ENCODE data around the gene SHC1. TPM values are rescaled to one million over a fixed set of nuclear protein-coding genes. Genes with fewer than 3 reads are reported as not detected.
A peak's percentile ranks its signal among the peaks of the same experiment; 100 is the strongest.
"Not testable (repeated sequence)": the region's sequence is repeated elsewhere in the genome, so short reads cannot be mapped to it uniquely, and the experiment has no call there.

SHC1 gene
- polyA plus RNA-seq, 1 of the 3 experiments (the other 2 are of a cell fraction) = 338 TPM

DNA sequence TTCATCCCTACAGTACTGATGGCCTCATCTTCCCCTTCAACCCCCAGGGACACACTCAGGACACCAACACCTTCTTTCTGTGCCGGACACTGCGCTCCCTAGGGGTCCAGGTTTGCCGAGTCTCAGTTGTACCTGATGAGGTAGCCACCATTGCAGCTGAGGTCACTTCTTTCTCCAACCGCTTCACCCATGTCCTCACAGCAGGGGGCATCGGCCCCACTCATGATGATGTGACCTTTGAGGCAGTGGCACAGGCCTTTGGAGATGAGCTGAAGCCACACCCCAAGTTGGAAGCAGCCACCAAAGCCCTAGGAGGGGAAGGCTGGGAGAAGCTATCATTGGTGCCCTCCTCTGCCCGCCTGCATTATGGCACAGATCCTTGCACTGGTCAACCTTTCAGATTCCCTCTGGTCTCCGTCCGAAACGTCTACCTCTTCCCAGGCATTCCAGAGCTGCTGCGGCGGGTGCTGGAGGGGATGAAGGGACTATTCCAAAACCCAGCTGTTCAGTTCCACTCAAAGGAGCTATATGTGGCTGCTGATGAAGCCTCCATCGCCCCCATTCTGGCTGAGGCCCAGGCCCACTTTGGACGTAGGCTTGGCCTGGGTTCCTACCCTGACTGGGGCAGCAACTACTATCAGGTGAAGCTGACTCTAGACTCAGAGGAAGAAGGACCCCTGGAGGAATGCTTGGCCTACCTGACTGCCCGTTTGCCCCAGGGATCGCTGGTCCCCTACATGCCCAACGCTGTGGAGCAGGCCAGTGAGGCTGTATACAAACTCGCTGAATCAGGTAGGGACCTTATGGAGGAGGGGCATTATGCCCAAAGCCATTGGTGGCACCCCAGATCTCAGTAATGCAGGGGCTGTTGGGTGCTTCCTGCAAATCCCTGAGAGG lies 17.8 kb upstream of the SHC1 start:
- Histone ChIP-seq H3K4me2 (no peak overlapping the region), H3K4me3 (ENCODE audit: low read depth in 2 of 2, low read length in 1 of 2) (no peak overlapping the region), H3K79me2 (ENCODE audit: insufficient read depth) (peaks cover 54% of the 10 kb centered on the region), H4K20me1 (ENCODE audit: insufficient read depth) (no peaks in the 10 kb centered on the region), H3K27me3 (ENCODE audit: insufficient read depth) (no peaks in the 10 kb centered on the region), H3K27ac (ENCODE audit: low read depth in 2 of 2, low read length in 1 of 2) (no peak overlapping the region), H3K9me3 (no peaks in the 10 kb centered on the region), H3K9me2 (no peaks in the 10 kb centered on the region), H3F3A (replicated peaks; ENCODE audit: insufficient read depth) (peaks cover 4% of the 10 kb centered on the region), H3K9ac (no peak overlapping the region), H2AFZ (ENCODE audit: low read depth) (no peak overlapping the region), H3K36me3 (replicated peaks in 1 of 2; ENCODE audit: control insufficient read depth in 1 of 2, insufficient read depth in 2 of 2, low read length in 1 of 2) (peaks cover 24 to 33% of the 10 kb centered on the region in 2 experiments), H3K4me1 (ENCODE audit: control insufficient read depth in 1 of 2, insufficient read depth in 2 of 2, low read depth in 1 of 2, low read length in 1 of 2) (peaks cover 0 to 26% of the 10 kb centered on the region in 2 experiments; a peak in 1 of 4 replicates)
- TF ChIP-seq CHD2 (IDR thresholded peaks at IDR 0.05; ENCODE audit: low read length, partially characterized antibody) (no peak), RAD21 (IDR thresholded peaks at IDR 0.05; ENCODE audit: low read length) (peak; percentile 37)
- DNase-seq = no peak
- WGBS (ENCODE audit: low lambda C conversion rate) = 93% methylated on average over 13 of the region's 17 CpGs
- POLR2A ChIA-PET = interaction anchor here (0.6 to 1.2 kb wide), 4 partner anchors 11 to 65 kb away, joined by 3 to 4 read pairs (median 3); no protein-coding TSS in a partner anchor
- CTCF ChIA-PET = interaction anchor here (0.6 to 37.5 kb wide), 11 partner anchors 10 to 103 kb away, joined by 3 to 640 read pairs (median 4); partner anchors contain the start of genes CKS1B, LENEP, PBXIP1 and PYGO2

GRCh38 chr1:154987326-154987725 lies 16.8 kb upstream of the SHC1 start:
- Histone ChIP-seq H3K4me1 (ENCODE audit: control insufficient read depth in 1 of 2, insufficient read depth in 2 of 2, low read depth in 1 of 2, low read length in 1 of 2) (peaks cover 2 to 26% of the 10 kb centered on the region in 2 experiments; a peak in 3 of 4 replicates), H3K4me2 (no peak overlapping the region), H3K36me3 (replicated peaks in 1 of 2; ENCODE audit: control insufficient read depth in 1 of 2, insufficient read depth in 2 of 2, low read length in 1 of 2) (peaks cover 24 to 33% of the 10 kb centered on the region in 2 experiments), H3K79me2 (ENCODE audit: insufficient read depth) (peaks cover 57% of the 10 kb centered on the region), H3K9me3 (no peaks in the 10 kb centered on the region), H3K27ac (ENCODE audit: low read depth in 2 of 2, low read length in 1 of 2) (no peak overlapping the region), H3K9ac (no peak overlapping the region), H3F3A (replicated peaks; ENCODE audit: insufficient read depth) (peaks cover 5% of the 10 kb centered on the region), H3K9me2 (no peaks in the 10 kb centered on the region), H2AFZ (ENCODE audit: low read depth) (no peak overlapping the region), H3K27me3 (ENCODE audit: insufficient read depth) (no peaks in the 10 kb centered on the region), H4K20me1 (ENCODE audit: insufficient read depth) (no peaks in the 10 kb centered on the region), H3K4me3 (ENCODE audit: low read depth in 2 of 2, low read length in 1 of 2) (no peak overlapping the region)
- WGBS (ENCODE audit: low lambda C conversion rate) = 91% methylated on average over 6 of the region's 6 CpGs
- TF ChIP-seq POLR2AphosphoS5 (IDR thresholded peaks at IDR 0.05; ENCODE audit: low read depth, low read length) = no peak
- no peak for TF ChIP-seq RCOR1 (IDR thresholded peaks at IDR 0.05; ENCODE audit: low read length)
- no peak for TF ChIP-seq YY1 (IDR thresholded peaks at IDR 0.05; ENCODE audit: low read depth)
- TF ChIP-seq JUND (IDR thresholded peaks at IDR 0.05) = no peak
- no peak for TF ChIP-seq FOXM1 (IDR thresholded peaks at IDR 0.05; ENCODE audit: low read depth)
- TF ChIP-seq, protein P1, sequence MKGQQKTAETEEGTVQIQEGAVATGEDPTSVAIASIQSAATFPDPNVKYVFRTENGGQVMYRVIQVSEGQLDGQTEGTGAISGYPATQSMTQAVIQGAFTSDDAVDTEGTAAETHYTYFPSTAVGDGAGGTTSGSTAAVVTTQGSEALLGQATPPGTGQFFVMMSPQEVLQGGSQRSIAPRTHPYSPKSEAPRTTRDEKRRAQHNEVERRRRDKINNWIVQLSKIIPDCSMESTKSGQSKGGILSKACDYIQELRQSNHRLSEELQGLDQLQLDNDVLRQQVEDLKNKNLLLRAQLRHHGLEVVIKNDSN (IDR thresholded peaks at IDR 0.05; ENCODE audit: borderline replicate concordance, low read depth) = no peak
- TF ChIP-seq USF2 (IDR thresholded peaks at IDR 0.05; ENCODE audit: borderline replicate concordance, low read depth, low read length) = no peak
- TF ChIP-seq RXRA (IDR thresholded peaks at IDR 0.05; ENCODE audit: borderline replicate concordance, low read depth) = no peak
- ChIA-PET CTCF (interaction anchor here (1.1 to 37.5 kb wide), 6 partner anchors 11 to 93 kb away, joined by 3 to 640 read pairs (median 8); partner anchors contain the start of genes LENEP, PYGO2 and ZBTB7B), POLR2A (interaction anchor here (1.2 kb wide), 1 partner anchor 32 kb away, joined by 3 read pairs; no protein-coding TSS in a partner anchor)
- no peak for DNase-seq

- H3K79me2 ChIP-seq (ENCODE audit: insufficient read depth) = peaks cover 59% of the 10 kb centered on the region
- H3K4me2 ChIP-seq; H3K9me3 ChIP-seq; H3K9me2 ChIP-seq; H4K20me1 ChIP-seq (ENCODE audit: insufficient read depth); H3K9ac ChIP-seq; POLR2A ChIA-PET; H3K4me3 ChIP-seq (ENCODE audit: low read depth in 2 of 2, low read length in 1 of 2); DNase-seq; H2AFZ ChIP-seq (ENCODE audit: low read depth); H3K27me3 ChIP-seq (ENCODE audit: insufficient read depth); H3F3A ChIP-seq (replicated peaks; ENCODE audit: insufficient read depth); H3K27ac ChIP-seq (ENCODE audit: low read depth in 2 of 2, low read length in 1 of 2): not testable (repeated sequence)
- peaks cover 24 to 33% of the 10 kb centered on the region in 2 experiments for H3K36me3 ChIP-seq (replicated peaks in 1 of 2; ENCODE audit: control insufficient read depth in 1 of 2, insufficient read depth in 2 of 2, low read length in 1 of 2)
- CTCF ChIA-PET = interaction anchor here (1.2 to 37.5 kb wide), 2 partner anchors 12 to 30 kb away, joined by 3 to 640 read pairs; partner anchors contain the start of genes LENEP and ZBTB7B
- 89% methylated on average over 4 of the region's 4 CpGs for WGBS (ENCODE audit: low lambda C conversion rate)
- H3K4me1 ChIP-seq (ENCODE audit: control insufficient read depth in 1 of 2, insufficient read depth in 2 of 2, low read depth in 1 of 2, low read length in 1 of 2) = peaks cover 4 to 26% of the 10 kb centered on the region in 2 experiments; a peak in 3 of 4 replicates
Observed at GRCh38 chr1:154986736-154987135, 16.2 kb upstream of the SHC1 start.

Data from SK-N-SH (cell line).